ENCODE measurements around the gene TNFRSF18.
A peak's percentile ranks its signal among the peaks of the same experiment; 100 is the strongest.

The TNFRSF18 gene

DNA sequence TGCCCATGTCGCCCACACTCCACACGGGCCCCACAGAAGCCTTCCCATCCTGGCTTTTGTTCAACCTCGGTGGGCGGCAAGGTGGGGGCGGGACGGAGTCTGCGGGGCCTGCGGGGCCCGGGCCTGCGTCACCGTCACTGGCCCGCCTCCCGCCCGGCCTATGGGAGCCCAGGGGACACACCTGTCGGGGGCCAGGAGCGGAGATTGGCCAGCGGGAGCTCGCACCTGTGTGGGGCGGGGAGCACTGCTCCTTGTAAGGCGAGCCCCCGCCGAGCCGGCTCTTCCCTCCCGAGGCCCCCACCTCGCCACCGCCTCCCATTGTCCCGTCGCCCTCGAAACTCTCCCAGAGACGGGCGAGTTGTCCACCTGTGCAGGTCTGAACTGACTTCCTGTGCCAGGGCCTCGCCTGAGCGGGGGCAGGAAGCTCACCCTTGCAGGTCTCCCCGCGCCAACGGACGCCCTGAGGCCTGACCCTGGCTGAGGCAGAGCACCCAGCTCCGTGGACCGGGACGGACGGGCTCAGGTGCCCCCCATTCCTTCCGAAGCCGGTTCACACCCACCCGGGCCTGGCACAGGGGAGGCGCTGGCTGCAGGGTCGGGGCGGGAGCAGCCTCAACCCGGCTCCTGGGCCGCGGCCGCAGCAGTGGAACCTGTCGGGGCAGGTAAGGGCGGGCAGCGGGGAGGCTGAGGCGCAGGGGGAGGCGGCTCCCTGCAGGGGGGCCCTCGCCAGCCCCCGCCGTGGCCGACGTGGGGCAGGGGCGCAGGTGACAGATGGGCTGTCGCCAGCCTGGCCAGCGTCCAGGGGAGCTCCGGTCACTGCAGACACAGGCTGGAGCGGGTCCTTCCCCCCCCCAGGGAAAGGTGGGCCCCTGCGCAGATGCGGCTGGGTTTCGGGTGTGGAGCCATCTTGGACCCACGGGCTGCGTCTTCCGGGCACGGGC is 43.5 kb downstream of the TNFRSF18 start:
- peak; percentile 96 for DNase-seq

DNA sequence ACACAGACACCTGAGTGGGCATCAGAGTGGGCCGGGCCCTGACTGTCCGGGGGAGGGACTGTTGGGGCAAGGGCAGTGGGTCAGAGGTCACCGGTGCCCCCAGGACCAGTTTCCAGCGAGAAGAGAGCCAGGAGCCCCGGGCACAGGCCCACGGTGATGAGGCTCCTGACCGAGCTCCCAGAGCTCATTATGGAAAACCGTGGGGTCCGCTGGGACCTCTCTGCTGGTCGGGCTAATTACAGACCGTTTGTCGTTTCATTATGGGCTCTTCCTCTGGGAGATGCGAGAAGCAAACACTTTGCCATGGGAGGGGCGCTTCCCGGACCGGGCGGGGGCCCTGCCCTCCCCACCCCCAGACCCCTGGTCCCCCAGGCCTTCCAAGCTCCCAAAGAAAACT is 44.7 kb downstream of the TNFRSF18 start:
- DNase-seq, result peak; percentile 13

DNA sequence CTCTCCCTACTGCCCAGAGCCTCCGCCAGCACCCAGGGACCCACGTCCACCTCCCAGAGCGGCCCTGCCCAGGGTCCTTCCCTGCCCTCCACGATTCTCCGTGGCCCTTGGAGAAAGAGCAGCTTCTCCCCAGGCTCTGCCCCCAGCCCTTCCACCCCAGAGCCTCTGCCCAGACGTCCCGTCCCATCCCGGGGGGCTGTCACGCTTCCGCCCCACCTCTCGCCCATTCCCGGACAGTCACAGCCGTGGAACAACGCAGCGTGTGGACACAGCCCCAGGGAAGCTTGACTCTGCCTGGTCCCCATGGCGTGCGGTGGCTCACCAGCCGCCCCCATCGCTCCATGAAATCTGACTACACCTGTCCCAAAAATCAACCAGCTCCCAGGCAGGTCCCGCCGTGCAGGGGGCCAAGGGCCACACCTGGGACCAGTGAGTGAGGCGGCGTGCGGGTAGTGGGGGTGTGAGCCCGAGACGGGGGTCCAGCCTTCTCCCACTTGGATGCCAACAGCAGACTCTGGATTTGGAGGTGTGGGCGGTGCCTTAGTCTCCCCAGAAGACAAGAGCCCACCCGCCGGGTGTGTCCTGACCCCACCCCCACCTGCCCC is 45.2 kb downstream of the TNFRSF18 start:
- no peak for DNase-seq

DNA sequence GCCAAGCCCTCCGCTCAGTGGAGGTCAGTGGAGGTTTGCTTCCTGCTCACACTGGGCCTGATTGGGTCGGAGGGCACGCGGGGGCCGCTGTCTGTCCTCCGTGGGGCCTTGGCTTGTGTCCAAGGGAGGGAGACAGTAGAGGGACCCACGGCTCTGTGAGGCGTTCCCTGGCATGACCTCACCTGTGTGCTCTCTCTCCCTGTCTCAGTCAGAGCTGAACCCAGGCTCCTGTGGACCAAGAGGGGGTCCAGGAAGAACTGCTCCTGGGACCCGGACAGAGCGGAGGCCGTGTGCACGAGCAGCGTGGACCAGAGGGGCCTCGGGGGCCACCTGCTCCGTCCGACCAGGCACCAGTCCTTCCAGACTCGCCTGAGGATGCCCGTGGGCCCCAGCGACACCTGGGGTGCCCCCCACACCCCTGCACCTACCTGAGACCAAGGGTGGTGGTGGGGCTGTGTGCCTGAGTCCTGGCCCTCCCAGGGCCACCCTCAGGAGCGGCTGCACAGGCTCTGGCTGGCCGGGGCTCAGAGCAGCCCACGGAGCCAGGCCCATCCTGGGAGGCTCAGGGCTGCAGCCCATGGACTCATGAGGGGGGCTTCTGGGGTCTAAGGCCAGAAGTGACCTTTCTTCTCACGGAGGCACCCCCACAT is 46.0 kb downstream of the TNFRSF18 start:
- DNase-seq, result no peak

DNA sequence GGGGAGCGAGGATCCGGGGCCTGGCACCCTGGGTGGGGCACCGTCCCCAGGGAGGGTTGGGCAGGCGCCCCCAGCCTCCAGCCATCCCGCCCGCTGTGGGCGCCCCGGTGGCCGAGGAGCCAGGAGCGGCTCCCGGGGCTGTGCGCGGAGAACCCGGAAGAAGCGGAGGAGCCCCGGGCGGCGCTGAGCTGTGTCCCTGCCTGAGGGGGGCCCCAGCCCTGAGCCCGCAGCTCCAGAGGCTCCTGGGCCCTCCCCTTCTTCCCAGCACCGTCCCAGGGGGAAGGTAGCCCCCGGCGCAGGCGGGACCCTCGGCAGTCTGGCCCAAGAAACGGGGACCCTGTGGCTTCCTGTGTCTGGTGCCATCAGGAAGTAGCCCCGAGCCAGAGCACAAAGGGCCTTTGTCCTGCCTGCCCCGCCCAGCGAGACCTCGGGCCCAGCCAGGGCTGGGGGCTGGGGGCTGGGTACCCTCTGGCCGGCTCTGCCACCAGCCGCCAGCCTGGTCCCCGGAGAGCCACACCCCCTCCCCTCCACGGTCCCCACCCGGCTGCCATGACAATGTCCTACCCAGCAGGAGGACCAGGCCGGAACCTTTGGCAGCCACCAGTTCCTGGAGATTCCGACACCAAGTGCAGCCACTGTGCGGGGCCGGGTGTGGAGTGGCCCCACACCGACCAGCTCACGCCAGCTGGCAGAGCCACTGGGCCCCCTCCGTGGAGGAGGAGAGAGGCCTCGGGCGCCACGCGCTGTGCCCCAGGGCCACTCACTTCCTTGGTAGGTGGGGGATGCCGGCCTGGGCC is 48.3 kb downstream of the TNFRSF18 start:
- DNase-seq, result no peak

DNA sequence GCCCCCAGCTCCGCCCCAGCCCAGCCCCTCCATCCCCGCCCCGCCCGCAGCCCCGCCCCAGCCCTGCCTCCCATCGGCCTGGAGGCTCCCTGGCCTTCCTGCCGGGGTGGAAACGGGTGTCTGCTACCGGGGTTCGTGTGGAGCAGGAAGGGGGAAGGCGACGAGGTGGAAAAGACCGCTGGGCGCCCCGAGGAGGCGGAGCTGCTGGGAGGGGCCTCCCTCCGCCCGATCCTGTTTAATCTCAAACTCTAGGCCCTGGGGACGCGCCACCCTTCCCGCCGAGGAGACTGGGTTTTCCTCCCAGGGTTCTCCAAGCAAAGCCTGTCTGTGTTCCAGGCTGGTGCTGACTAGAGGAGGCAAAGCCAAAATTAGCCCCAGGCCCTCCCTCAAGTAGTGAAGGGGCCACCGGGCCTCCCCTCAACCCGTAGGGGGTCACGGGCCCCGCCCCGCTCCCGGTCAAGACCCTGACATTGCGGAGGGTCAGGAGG is 48.9 kb downstream of the TNFRSF18 start:
- DNase-seq, result no peak

DNA sequence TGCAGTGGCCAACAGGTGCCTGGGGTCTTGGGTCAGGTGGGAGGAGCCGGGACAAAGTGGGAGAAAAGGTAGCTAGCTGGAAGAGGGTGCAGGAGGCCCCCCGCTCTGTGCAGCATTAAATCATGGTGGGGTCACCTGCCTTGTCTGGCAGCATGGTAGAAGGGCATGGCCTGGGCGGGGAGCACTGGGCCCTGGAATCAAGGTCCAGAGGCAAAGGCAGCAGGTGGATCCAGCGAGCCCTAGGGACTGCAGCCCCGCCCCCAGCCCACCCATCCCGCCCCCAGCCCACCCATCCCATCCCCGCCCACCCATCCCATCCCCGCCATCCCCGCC is 49.4 kb downstream of the TNFRSF18 start:
- DNase-seq, result no peak

DNA sequence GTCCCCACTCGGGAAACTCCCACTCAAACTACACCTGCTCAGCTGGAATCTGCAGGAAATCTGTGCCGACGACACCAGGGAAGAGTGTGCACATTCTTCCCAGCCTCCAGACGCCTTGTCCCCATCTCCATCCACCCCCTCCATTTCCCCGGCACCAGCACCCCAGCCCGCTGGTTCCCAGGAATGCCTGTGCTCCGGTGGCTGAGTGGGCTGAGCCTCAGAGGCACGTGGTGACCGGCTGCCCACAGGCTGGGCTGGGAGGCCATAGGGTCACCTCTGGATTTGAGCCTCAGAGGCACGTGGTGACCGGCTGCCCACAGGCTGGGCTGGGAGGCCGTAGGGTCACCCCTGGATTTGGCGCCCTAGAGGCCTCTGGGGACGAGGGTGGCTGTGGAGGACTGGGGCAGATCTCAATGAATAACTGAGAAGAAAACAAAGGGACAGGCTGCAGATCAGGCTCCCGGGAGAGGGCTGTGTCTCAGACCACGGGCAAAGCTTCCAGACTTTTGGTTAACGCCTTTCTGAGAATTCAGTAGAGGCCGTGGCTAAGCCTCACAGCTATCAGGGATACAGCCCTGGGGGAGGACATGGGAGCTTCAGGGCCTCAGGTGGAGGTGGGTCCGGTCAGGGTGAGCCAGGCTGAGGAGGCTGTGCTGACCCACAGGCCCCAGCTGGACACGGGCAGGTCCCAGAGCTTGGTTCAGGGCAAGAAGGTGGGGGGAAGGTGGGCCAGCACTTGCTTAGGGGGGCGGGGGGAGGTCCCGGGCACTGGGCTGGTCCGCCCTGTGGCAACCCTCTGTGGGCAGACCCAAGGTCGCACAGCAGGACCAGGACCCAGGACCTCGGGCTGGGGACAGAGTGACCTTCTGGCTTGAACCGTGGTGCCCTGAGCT is 50.0 kb downstream of the TNFRSF18 start:
- no peak for DNase-seq

DNA sequence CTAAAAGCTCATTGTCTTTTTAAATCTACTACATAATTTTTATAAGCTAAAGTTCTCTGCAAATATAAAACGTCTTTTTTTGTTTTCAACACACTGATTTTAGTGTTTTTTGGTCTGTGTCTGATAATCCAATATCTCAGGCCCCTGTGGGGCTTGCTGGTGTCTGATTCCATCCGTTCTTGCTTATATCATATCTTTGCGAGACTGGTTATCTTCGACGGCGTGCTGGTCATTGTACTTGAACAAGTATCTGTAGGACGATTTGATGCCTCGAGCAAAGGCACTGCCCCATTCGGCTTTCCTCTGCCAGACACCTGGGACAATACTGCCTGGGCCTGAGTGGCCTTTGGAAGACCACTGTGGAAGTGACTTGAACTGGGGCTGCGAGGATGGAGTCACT is 51.1 kb downstream of the TNFRSF18 start:
- DNase-seq, result no peak

DNA sequence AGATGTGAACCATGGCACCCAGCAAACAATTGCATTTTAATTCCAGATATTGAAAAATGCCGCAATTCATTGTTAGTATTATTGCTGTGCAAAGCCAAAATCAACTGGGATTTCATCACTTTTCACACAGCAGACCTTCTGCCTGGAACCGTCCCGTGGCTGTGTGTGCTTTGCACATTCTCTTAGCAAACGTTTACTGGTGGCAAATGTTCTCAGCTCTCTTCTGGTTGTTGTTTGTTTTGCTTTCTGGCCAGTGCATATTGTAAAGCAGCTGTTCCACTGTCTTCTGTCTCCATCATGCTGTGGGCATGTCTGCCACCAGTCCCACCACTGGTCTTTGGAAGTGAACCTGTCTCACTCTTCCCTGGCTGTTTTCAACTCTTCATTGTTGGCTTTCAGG is 52.5 kb downstream of the TNFRSF18 start:
- no peak for DNase-seq
